ENCODE results near the gene CLEC3A.
"Not testable (repeated sequence)": the region's sequence is repeated elsewhere in the genome, so short reads cannot be mapped to it uniquely, and the experiment has no call there.

The CLEC3A gene

DNA sequence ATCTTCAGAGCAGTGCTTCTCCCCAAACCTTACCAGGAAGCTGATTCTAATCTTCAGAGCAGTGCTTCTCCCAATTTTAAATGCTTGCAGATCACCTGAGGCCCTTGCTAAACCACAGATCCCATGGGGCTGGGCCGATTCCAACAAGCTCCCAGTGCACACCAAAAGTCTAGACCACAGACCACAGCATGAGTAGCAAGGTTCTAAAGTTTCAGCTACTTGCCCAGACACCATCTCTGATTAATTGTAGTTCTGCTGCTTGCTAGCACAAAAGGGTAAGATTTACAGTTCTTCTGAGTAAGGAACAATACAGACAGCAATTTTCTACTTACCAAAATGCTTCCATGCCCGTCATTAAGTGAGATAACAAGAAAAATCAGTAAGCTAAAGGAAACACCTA lies 12.2 kb downstream of the CLEC3A start:
- no peak for DNase-seq

DNA sequence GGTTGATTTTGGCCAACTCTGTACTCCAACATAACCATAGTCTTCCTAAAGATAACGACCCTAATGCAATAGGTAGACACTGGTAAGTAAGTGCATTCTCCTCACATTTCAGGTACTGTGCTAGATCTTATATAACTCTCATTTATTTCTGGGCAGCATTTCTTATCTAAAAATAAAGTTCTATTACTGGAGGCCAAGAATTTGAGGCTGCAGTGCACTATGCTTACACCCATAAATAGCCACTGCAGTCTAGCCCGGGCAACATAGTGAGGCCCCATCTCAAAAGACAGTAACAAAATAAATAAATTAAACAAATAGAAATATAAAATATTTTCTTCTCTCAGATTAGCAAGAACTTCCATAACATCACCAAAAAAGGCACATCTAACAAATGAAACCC lies 12.7 kb downstream of the CLEC3A start:
- no peak for DNase-seq

- DNase-seq: no peak
These were observed 18.0 kb downstream of the CLEC3A start for GRCh38 chr16:78040396-78040795.

DNA sequence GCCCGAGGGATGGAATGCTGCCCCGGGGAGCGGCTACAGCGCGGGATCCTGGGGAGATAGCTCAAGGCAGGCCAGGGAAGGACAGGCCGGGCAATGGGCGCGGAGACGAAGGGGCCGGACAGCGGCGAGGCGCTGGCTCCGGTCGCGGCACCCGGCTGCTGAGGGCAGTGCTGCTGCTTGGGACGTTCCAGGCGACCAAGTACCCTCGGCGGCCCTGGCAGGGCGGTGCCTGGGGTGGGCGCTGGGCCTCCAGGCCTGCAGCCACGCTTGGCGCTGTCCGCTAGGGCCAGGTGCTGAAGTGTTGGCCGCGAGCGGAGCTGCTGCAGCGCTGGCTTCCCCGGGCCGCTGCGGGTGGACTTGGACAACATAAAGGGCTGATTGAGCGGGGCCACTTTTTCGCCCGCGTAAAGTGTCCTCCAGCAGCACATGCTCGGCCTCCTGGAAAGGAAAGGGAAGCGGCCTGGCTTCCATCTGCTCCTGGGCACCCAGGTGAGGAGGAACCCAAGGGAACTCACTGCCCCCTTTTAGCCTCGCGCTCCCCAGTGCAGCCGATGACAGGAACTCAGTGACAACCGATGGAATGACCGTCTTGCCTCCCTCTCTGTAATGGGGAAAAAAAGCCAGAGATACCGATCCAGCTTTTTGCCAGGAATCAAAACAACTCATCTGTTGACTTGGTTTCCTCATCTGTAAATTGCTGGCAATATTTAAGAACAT lies 23.7 kb downstream of the CLEC3A start:
- no peak for DNase-seq

GRCh38 chr16:78048319-78048718 lies 26.0 kb downstream of the CLEC3A start:
- no peak for DNase-seq

DNA sequence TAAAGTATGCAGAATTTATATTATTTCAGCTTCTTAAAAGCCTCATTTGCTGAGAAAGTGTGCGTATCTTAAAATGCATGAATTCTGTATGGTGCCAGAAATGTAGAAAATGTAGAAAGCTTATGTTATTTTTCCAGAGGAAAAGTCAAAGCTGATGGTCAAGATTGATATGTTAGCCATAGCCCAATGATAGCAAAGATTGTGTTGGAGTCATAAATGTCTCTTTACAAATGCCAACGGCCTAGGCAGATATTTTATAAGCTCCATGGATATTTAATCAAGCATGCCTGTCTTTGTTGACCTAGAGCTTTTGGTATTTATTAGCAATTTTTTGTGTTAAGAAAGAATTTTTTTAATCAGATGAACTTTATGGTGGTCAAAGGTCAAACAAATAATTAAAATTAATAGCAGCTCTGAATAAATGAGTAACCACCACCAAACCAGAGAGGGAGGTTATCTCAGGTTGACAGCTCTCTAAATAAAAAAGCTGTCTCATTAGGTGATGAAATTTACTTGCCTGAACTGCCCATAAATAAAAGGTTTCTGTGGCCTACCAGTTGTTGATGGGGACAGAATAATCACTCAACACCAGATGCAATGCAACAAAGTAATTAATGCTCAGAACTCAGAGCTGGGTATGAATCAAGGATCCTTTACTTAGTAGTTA lies 28.5 kb downstream of the CLEC3A start:
- DNase-seq: no peak

- DNase-seq: no peak
These were observed 35.6 kb downstream of the CLEC3A start for GRCh38 chr16:78057803-78058564.

- not testable (repeated sequence) for DNase-seq
These were observed 37.5 kb downstream of the CLEC3A start for GRCh38 chr16:78059806-78060205.

DNA sequence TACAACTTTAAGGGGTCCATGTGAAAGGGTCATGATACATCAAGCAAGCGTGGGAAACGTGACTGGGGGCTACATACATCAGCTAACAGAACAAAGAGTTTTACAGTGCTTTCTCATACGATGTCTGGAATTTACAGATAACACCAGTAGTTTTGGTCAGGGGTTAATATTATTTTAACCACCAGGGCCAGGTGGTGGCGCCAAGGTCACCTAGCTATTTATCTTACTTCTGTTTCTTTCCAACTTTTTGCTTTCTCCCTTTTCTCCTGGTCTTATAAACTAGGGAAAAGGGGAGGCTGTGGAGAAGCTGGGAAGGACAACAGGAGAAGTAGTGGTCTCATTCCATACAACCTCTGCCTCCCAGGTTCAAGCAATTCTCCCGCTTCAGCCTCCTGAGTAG lies 37.9 kb downstream of the CLEC3A start:
- no peak for DNase-seq

- no peak for DNase-seq
These were observed 38.5 kb downstream of the CLEC3A start for GRCh38 chr16:78060809-78061208.

- no peak for DNase-seq
These were observed 43.0 kb downstream of the CLEC3A start for GRCh38 chr16:78065319-78065718.

GRCh38 chr16:78069913-78070312 lies 47.6 kb downstream of the CLEC3A start:
- DNase-seq: no peak

- no peak for DNase-seq
These were observed 49.9 kb downstream of the CLEC3A start for GRCh38 chr16:78072275-78072674.

- DNase-seq: no peak
These were observed 53.5 kb downstream of the CLEC3A start for GRCh38 chr16:78075800-78076199.

- DNase-seq: no peak
These were observed 59.0 kb downstream of the CLEC3A start for GRCh38 chr16:78081341-78081740.
